ENCODE measurements around the gene CBARP.

DNA sequence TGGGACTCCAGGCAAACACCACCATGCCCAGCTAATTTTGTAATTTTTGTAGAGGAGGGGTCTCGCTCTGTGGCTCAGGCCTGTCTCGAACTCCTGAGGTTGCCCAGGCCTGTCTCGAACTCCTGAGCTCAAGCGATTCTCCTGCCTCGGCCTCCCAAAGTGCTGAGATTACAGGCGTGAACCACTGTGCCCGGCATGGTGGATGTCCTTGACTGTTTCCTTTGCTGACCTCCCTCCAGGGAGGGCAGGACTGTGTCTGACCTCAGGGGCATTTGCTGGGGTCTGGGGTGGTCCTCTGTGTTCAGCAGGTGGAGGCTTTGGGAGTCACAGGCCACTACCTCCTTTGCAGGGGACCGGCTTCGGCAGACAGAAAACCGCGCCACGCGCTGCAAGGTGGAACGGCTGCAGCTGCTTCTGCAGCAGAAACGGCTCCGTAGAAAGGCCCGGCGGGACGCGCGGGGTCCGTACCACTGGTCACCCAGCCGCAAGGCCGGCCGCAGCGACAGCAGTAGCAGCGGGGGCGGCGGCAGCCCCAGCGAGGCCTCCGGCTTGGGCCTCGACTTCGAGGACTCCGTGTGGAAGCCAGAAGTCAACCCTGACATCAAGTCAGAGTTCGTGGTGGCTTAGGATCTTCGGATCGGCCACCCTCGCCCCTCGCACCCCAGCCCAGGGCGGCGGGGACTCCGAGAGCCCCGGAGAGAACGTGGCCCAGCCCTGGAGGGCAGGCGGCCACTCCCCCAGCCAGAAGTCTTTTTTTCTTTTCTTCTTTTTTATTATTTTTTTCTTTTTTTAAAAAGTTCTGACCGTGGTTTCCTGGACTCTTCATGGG, 19.1 kb upstream of the CBARP start:
- TF ChIP-seq, protein P1, sequence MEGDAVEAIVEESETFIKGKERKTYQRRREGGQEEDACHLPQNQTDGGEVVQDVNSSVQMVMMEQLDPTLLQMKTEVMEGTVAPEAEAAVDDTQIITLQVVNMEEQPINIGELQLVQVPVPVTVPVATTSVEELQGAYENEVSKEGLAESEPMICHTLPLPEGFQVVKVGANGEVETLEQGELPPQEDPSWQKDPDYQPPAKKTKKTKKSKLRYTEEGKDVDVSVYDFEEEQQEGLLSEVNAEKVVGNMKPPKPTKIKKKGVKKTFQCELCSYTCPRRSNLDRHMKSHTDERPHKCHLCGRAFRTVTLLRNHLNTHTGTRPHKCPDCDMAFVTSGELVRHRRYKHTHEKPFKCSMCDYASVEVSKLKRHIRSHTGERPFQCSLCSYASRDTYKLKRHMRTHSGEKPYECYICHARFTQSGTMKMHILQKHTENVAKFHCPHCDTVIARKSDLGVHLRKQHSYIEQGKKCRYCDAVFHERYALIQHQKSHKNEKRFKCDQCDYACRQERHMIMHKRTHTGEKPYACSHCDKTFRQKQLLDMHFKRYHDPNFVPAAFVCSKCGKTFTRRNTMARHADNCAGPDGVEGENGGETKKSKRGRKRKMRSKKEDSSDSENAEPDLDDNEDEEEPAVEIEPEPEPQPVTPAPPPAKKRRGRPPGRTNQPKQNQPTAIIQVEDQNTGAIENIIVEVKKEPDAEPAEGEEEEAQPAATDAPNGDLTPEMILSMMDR (IDR thresholded peaks at IDR 0.05; ENCODE audit: low read depth, low read length), result no peak
- no peak for TF ChIP-seq EZH2phosphoT487 (IDR thresholded peaks at IDR 0.05; ENCODE audit: low read depth)
